Body of pancreas (tissue), 4 donors: Measurements from ENCODE around the gene MSTN.
"Not testable (repeated sequence)": the region's sequence is repeated elsewhere in the genome, so short reads cannot be mapped to it uniquely, and the experiment has no call there.

ENCODE experiments used
- POLR2A ChIP-seq, 3 donors: fragments of 450-650 bp; IDR thresholded peaks; one replicate each; pipeline ENCODE4 v1.6.1; 2016; ENCODE audit warnings: antibody characterized with exemption in 3 of 3, mild to moderate bottlenecking in 2 of 3
- TF ChIP-seq, protein P1 (sequence below), 7 experiments: fragments of 450-650 bp in 4 of 7; fragments of 200-600 bp in 3 of 7; sonication (generic) in 3 of 7; IDR thresholded peaks; one replicate each; pipeline ENCODE4 v1.5.1; 2016 to 2019; ENCODE audit warnings: antibody characterized with exemption in 7 of 7

DNA sequence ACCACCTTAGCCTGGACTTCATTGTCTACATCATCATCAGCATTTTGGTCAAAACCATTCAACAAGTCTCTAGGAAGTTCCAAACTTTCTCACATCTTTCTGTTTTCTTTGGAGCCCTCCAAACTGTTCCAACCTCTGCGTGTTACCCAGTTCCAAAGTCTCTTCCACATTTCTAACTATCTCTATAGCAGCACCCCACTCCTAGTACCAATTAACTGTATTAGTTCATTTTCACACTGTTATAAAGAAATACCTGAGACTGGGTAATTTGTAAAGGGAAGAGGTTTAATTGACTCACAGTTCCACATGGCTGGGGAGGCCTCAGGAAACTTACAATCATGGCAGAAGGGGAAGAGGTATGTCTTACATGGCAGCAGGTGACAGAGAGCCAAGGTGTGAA, 46.6 kb downstream of the MSTN start:
- TF ChIP-seq, protein P1, sequence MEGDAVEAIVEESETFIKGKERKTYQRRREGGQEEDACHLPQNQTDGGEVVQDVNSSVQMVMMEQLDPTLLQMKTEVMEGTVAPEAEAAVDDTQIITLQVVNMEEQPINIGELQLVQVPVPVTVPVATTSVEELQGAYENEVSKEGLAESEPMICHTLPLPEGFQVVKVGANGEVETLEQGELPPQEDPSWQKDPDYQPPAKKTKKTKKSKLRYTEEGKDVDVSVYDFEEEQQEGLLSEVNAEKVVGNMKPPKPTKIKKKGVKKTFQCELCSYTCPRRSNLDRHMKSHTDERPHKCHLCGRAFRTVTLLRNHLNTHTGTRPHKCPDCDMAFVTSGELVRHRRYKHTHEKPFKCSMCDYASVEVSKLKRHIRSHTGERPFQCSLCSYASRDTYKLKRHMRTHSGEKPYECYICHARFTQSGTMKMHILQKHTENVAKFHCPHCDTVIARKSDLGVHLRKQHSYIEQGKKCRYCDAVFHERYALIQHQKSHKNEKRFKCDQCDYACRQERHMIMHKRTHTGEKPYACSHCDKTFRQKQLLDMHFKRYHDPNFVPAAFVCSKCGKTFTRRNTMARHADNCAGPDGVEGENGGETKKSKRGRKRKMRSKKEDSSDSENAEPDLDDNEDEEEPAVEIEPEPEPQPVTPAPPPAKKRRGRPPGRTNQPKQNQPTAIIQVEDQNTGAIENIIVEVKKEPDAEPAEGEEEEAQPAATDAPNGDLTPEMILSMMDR (IDR thresholded peaks at IDR 0.05), result not testable (repeated sequence)
- TF ChIP-seq POLR2A (IDR thresholded peaks at IDR 0.05), result not testable (repeated sequence)
